HepG2 (cell line): ENCODE data around the gene ASAP2. TPM values are rescaled to one million over a fixed set of nuclear protein-coding genes. Genes with fewer than 3 reads are reported as not detected.
A peak's percentile ranks its signal among the peaks of the same experiment; 100 is the strongest.

Experiments
- FOXA3 ChIP-seq: IDR thresholded peaks from 2 replicates; pipeline ENCODE4 v1.6.1; 2016; ENCODE audit warnings: missing genetic modification reagents, missing compliant biosample characterization
- HOXA3 ChIP-seq: sonication (generic); formaldehyde crosslinking; IDR thresholded peaks from 2 replicates; pipeline ENCODE4 v1.5.0; 2020; ENCODE audit warnings: missing genetic modification reagents
- MIXL1 ChIP-seq: IDR thresholded peaks from 2 replicates; pipeline ENCODE4 v1.6.1; 2016
- MXI1 ChIP-seq: IDR thresholded peaks from 3 replicates; pipeline ENCODE4 v1.6.1; 2012; ENCODE audit warnings: low read depth, low read length, inconsistent platforms, borderline replicate concordance
- SAP130 ChIP-seq: IDR thresholded peaks from 2 replicates; pipeline ENCODE4 v1.6.1; 2016; ENCODE audit warnings: low read depth
- SMYD3 ChIP-seq: sonication (generic); formaldehyde crosslinking; IDR thresholded peaks from 2 replicates; pipeline ENCODE4 v1.8.1; 2023; ENCODE audit warnings: mild to moderate bottlenecking, missing genetic modification reagents
- ZMAT3 ChIP-seq: sonication (generic); formaldehyde crosslinking; conservative IDR thresholded peaks from 2 replicates; pipeline ENCODE4 v1.7.0; 2021; ENCODE audit warnings: missing genetic modification reagents
- ZNF354B ChIP-seq: sonication (generic); formaldehyde crosslinking; IDR thresholded peaks from 2 replicates; pipeline ENCODE4 v1.8.0; 2022; ENCODE audit warnings: mild to moderate bottlenecking, missing genetic modification reagents
- ZNF431 ChIP-seq: sonication (generic); formaldehyde crosslinking; IDR thresholded peaks from 2 replicates; pipeline ENCODE4 v1.9.0; 2022; ENCODE audit warnings: missing genetic modification reagents, low read depth, mild to moderate bottlenecking, borderline replicate concordance
- ZNF547 ChIP-seq: sonication (generic); formaldehyde crosslinking; IDR thresholded peaks from 2 replicates; pipeline ENCODE4 v1.5.1; 2020; ENCODE audit warnings: mild to moderate bottlenecking, missing genetic modification reagents
- ZNF556 ChIP-seq: sonication (generic); formaldehyde crosslinking; IDR thresholded peaks from 2 replicates; pipeline ENCODE4 v1.4.0; 2020; ENCODE audit warnings: mild to moderate bottlenecking, missing genetic modification reagents, borderline replicate concordance
- ZNF724P ChIP-seq: sonication (generic); formaldehyde crosslinking; IDR thresholded peaks from 2 replicates; pipeline ENCODE4 v1.8.0; 2022; ENCODE audit warnings: missing genetic modification reagents, borderline replicate concordance
- polyA plus RNA-seq, 8 experiments: library from polyadenylated mRNA; depleted of rRNA in 3 of 8; stranded (reverse) in 7 of 8; unstranded in 1 of 8; fragments of >200 nt; fragmentation: Illumina TruSeq in 4 of 8; extraction: Trizol in 4 of 8; gene quantifications; 2 replicates each; pipeline versions ENCODE4 v1.2.1 to v1.2.3, GENCODE V29; 2011 to 2016; ENCODE audit warnings: low read depth in 4 of 8, missing spikeins in 1 of 8, mixed read lengths in 1 of 8; ENCODE audit not compliant: insufficient read depth in 1 of 8
- total RNA-seq, 5 experiments: library from RNA; depleted of rRNA; stranded (reverse); fragments of >200 nt; fragmentation: Illumina TruSeq; extraction: Trizol; gene quantifications; 2 replicates each; pipeline ENCODE4 v1.2.3, GENCODE V29; 2016; ENCODE audit warnings: low read depth in 1 of 5
- TF ChIP-seq, protein P1 (sequence below), 2 experiments: sonication (generic) in 1 of 2; formaldehyde crosslinking in 1 of 2; IDR thresholded peaks; 2 replicates each; pipeline versions ENCODE4 v1.4.0 to v1.6.1; 2018 to 2020; ENCODE audit warnings: missing genetic modification reagents in 2 of 2, borderline replicate concordance in 1 of 2, low read depth in 1 of 2, mild to moderate bottlenecking in 1 of 2, missing biosample characterization in 1 of 2
- TF ChIP-seq, protein P2 (sequence below): sonication (generic); formaldehyde crosslinking; IDR thresholded peaks from 2 replicates; pipeline ENCODE4 v1.4.0; 2020; ENCODE audit warnings: mild to moderate bottlenecking, low read depth, missing genetic modification reagents
- TF ChIP-seq, protein P3 (sequence below): IDR thresholded peaks from 2 replicates; pipeline ENCODE4 v1.6.1; 2012; ENCODE audit warnings: inconsistent platforms
- TF ChIP-seq, protein P4 (sequence below): sonication (generic); formaldehyde crosslinking; IDR thresholded peaks from 2 replicates; pipeline ENCODE4 v1.4.0; 2020; ENCODE audit warnings: missing genetic modification reagents, borderline replicate concordance
- TF ChIP-seq, protein P5 (sequence below): sonication (generic); formaldehyde crosslinking; IDR thresholded peaks from 2 replicates; pipeline ENCODE4 v1.4.0; 2020; ENCODE audit warnings: missing genetic modification reagents
- TF ChIP-seq, protein P6 (sequence below): sonication (generic); formaldehyde crosslinking; IDR thresholded peaks from 2 replicates; pipeline ENCODE4 v1.9.0; 2022; ENCODE audit warnings: low read depth, missing genetic modification reagents

ASAP2 gene
- total and polyA plus RNA-seq, 2 of the 13 experiments (the other 11 are each of a cell fraction or from before 2014, with no cell fraction given) = 7.3 to 22.3 TPM

DNA sequence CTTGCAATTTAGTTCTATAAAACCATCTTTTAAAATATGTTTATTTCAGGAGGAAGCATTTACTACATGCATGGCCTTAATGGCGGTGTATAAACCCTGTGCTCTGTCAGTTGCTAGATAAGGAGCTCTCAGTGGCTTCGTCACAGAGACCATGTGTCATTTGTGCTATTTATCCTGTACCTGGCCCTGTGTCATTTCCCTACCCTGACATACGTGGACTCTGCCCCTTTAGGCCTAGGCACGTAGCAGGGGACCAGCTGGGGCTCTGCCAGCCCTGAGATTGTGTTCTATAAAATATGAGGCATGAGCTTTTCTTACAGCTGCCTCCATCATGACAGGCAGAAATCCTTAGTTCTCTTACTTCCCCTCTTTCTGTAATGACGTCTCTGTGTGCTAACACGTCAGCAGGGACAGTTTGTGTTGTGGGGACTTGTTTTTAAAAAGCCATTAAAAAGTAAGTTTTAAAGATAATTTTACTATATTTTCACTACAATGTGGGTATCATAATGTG, 128.8 kb downstream of the ASAP2 start (continued):
- TF ChIP-seq, protein P1, sequence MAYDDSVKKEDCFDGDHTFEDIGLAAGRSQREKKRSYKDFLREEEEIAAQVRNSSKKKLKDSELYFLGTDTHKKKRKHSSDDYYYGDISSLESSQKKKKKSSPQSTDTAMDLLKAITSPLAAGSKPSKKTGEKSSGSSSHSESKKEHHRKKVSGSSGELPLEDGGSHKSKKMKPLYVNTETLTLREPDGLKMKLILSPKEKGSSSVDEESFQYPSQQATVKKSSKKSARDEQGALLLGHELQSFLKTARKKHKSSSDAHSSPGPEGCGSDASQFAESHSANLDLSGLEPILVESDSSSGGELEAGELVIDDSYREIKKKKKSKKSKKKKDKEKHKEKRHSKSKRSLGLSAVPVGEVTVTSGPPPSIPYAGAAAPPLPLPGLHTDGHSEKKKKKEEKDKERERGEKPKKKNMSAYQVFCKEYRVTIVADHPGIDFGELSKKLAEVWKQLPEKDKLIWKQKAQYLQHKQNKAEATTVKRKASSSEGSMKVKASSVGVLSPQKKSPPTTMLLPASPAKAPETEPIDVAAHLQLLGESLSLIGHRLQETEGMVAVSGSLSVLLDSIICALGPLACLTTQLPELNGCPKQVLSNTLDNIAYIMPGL (CRISPR knock-in tag; IDR thresholded peaks at IDR 0.05; ENCODE audit: borderline replicate concordance in 1 of 2, low read depth in 1 of 2) = peak in 1 of 2 experiments; percentile 49; a peak in 1 of 4 replicates
- TF ChIP-seq ZNF354B (CRISPR knock-in tag) = peak; percentile 1; the same call in 1 of the 2 replicates
- peak; percentile 80 for TF ChIP-seq FOXA3
- TF ChIP-seq, protein P2, sequence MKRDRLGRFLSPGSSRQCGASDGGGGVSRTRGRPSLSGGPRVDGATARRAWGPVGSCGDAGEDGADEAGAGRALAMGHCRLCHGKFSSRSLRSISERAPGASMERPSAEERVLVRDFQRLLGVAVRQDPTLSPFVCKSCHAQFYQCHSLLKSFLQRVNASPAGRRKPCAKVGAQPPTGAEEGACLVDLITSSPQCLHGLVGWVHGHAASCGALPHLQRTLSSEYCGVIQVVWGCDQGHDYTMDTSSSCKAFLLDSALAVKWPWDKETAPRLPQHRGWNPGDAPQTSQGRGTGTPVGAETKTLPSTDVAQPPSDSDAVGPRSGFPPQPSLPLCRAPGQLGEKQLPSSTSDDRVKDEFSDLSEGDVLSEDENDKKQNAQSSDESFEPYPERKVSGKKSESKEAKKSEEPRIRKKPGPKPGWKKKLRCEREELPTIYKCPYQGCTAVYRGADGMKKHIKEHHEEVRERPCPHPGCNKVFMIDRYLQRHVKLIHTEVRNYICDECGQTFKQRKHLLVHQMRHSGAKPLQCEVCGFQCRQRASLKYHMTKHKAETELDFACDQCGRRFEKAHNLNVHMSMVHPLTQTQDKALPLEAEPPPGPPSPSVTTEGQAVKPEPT (CRISPR knock-in tag) = peak; percentile 88
- TF ChIP-seq MIXL1 (CRISPR knock-in tag) = peak; percentile 48; the same call in 1 of the 2 replicates
- TF ChIP-seq ZNF556 (CRISPR knock-in tag) = 0 out of 2 replicates have a peak, but pooled peaks have one; percentile 48
- 0 out of 2 replicates have a peak, but pooled peaks have one; percentile 46 for TF ChIP-seq ZMAT3 (CRISPR knock-in tag)
- TF ChIP-seq, protein P3, sequence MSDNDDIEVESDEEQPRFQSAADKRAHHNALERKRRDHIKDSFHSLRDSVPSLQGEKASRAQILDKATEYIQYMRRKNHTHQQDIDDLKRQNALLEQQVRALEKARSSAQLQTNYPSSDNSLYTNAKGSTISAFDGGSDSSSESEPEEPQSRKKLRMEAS = peak; percentile 98
- 0 out of 2 replicates have a peak, but pooled peaks have one; percentile 35 for TF ChIP-seq ZNF724P
- TF ChIP-seq, protein P4, sequence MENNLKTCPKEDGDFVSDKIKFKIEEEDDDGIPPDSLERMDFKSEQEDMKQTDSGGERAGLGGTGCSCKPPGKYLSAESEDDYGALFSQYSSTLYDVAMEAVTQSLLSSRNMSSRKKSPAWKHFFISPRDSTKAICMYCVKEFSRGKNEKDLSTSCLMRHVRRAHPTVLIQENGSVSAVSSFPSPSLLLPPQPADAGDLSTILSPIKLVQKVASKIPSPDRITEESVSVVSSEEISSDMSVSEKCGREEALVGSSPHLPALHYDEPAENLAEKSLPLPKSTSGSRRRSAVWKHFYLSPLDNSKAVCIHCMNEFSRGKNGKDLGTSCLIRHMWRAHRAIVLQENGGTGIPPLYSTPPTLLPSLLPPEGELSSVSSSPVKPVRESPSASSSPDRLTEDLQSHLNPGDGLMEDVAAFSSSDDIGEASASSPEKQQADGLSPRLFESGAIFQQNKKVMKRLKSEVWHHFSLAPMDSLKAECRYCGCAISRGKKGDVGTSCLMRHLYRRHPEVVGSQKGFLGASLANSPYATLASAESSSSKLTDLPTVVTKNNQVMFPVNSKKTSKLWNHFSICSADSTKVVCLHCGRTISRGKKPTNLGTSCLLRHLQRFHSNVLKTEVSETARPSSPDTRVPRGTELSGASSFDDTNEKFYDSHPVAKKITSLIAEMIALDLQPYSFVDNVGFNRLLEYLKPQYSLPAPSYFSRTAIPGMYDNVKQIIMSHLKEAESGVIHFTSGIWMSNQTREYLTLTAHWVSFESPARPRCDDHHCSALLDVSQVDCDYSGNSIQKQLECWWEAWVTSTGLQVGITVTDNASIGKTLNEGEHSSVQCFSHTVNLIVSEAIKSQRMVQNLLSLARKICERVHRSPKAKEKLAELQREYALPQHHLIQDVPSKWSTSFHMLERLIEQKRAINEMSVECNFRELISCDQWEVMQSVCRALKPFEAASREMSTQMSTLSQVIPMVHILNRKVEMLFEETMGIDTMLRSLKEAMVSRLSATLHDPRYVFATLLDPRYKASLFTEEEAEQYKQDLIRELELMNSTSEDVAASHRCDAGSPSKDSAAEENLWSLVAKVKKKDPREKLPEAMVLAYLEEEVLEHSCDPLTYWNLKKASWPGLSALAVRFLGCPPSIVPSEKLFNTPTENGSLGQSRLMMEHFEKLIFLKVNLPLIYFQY (CRISPR knock-in tag) = peak; percentile 45; the same call in 1 of the 2 replicates
- TF ChIP-seq, protein P5, sequence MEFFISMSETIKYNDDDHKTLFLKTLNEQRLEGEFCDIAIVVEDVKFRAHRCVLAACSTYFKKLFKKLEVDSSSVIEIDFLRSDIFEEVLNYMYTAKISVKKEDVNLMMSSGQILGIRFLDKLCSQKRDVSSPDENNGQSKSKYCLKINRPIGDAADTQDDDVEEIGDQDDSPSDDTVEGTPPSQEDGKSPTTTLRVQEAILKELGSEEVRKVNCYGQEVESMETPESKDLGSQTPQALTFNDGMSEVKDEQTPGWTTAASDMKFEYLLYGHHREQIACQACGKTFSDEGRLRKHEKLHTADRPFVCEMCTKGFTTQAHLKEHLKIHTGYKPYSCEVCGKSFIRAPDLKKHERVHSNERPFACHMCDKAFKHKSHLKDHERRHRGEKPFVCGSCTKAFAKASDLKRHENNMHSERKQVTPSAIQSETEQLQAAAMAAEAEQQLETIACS (CRISPR knock-in tag) = no peak
- peak; percentile 80; the same call in 1 of the 3 replicates for TF ChIP-seq MXI1
- TF ChIP-seq SAP130 (CRISPR knock-in tag) = peak; percentile 89
- no peak for TF ChIP-seq SMYD3
- peak; percentile 85; the same call in 1 of the 2 replicates for TF ChIP-seq HOXA3 (CRISPR knock-in tag)
- peak; percentile 52; the same call in 1 of the 2 replicates for TF ChIP-seq ZNF431 (CRISPR knock-in tag)
- TF ChIP-seq ZNF547 = no peak
- TF ChIP-seq, protein P6, sequence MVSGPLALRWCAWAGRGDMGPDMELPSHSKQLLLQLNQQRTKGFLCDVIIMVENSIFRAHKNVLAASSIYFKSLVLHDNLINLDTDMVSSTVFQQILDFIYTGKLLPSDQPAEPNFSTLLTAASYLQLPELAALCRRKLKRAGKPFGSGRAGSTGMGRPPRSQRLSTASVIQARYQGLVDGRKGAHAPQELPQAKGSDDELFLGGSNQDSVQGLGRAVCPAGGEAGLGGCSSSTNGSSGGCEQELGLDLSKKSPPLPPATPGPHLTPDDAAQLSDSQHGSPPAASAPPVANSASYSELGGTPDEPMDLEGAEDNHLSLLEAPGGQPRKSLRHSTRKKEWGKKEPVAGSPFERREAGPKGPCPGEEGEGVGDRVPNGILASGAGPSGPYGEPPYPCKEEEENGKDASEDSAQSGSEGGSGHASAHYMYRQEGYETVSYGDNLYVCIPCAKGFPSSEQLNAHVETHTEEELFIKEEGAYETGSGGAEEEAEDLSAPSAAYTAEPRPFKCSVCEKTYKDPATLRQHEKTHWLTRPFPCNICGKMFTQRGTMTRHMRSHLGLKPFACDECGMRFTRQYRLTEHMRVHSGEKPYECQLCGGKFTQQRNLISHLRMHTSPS = peak; percentile 66; the same call in 1 of the 2 replicates
